ENCODE data around the gene PRKAG2. TPM values are rescaled to one million over a fixed set of nuclear protein-coding genes. Genes with fewer than 3 reads are reported as not detected.
"Not testable (repeated sequence)": the region's sequence is repeated elsewhere in the genome, so short reads cannot be mapped to it uniquely, and the experiment has no call there.

PRKAG2 gene
- total and polyA plus RNA-seq, 2 donors = 37.9 to 71.6 TPM

GRCh38 chr7:151907115-151907514 lies 30.2 kb upstream of the PRKAG2 start:
- DNase-seq (ENCODE audit: extremely low spot score); H3K36me3 ChIP-seq (ENCODE audit: insufficient read depth): not testable (repeated sequence)

GRCh38 chr7:151905766-151906165 lies 28.9 kb upstream of the PRKAG2 start:
- H3K4me1 ChIP-seq (ENCODE audit: insufficient read depth) = no peaks in the 10 kb centered on the region
- H3K27ac ChIP-seq (ENCODE audit: low read depth) = no peak overlapping the region
- DNase-seq (ENCODE audit: extremely low spot score) = no peak
- no peaks in the 10 kb centered on the region for H3K36me3 ChIP-seq (ENCODE audit: insufficient read depth)
- 52% methylated on average over 5 of the region's 5 CpGs for whole genome bisulfite sequencing
- no peak overlapping the region for H3K4me3 ChIP-seq (ENCODE audit: low read depth, low read length)

More at GRCh38 chr7:151907115-151907514, 30.2 kb upstream of the PRKAG2 start:
- not testable (repeated sequence) for H3K27ac ChIP-seq (ENCODE audit: low read depth); H3K4me1 ChIP-seq (ENCODE audit: insufficient read depth); H3K4me3 ChIP-seq (ENCODE audit: low read depth, low read length)
- WGBS = 87% methylated on average over 3 of the region's 3 CpGs

GRCh38 chr7:151905353-151905752 lies 28.4 kb upstream of the PRKAG2 start:
- H3K27ac ChIP-seq (ENCODE audit: low read depth) = no peak overlapping the region
- 70% methylated on average over 9 of the region's 9 CpGs for WGBS
- no peaks in the 10 kb centered on the region for H3K36me3 ChIP-seq (ENCODE audit: insufficient read depth)
- H3K4me1 ChIP-seq (ENCODE audit: insufficient read depth) = no peaks in the 10 kb centered on the region
- no peak for DNase-seq (ENCODE audit: extremely low spot score)
- no peak overlapping the region for H3K4me3 ChIP-seq (ENCODE audit: low read depth, low read length)

GRCh38 chr7:151904270-151904669 lies 27.4 kb upstream of the PRKAG2 start:
- H3K36me3 ChIP-seq (ENCODE audit: insufficient read depth) = no peaks in the 10 kb centered on the region
- no peak overlapping the region for H3K27ac ChIP-seq (ENCODE audit: low read depth)
- DNase-seq (ENCODE audit: extremely low spot score) = no peak
- no peak overlapping the region for H3K4me3 ChIP-seq (ENCODE audit: low read depth, low read length)
- H3K4me1 ChIP-seq (ENCODE audit: insufficient read depth) = no peaks in the 10 kb centered on the region
- WGBS = 88% methylated on average over 7 of the region's 7 CpGs

GRCh38 chr7:151903249-151904032 lies 26.5 kb upstream of the PRKAG2 start:
- 69% methylated on average over 9 of the region's 9 CpGs for WGBS
- H3K4me3 ChIP-seq (ENCODE audit: low read depth, low read length) = no peak overlapping the region
- no peak for DNase-seq (ENCODE audit: extremely low spot score)
- no peaks in the 10 kb centered on the region for H3K36me3 ChIP-seq (ENCODE audit: insufficient read depth)
- H3K4me1 ChIP-seq (ENCODE audit: insufficient read depth) = no peaks in the 10 kb centered on the region
- H3K27ac ChIP-seq (ENCODE audit: low read depth) = no peak overlapping the region

- no peak for DNase-seq (ENCODE audit: extremely low spot score)
- no peaks in the 10 kb centered on the region for H3K4me1 ChIP-seq (ENCODE audit: insufficient read depth)
- WGBS = 65% methylated on average over 17 of the region's 17 CpGs
- H3K27ac ChIP-seq (ENCODE audit: low read depth) = no peak overlapping the region
- no peak overlapping the region for H3K4me3 ChIP-seq (ENCODE audit: low read depth, low read length)
- no peaks in the 10 kb centered on the region for H3K36me3 ChIP-seq (ENCODE audit: insufficient read depth)
Measured at GRCh38 chr7:151902311-151902710, 25.4 kb upstream of the PRKAG2 start.

- DNase-seq (ENCODE audit: extremely low spot score) = no peak
- WGBS = 91% methylated on average over 5 of the region's 5 CpGs
- no peaks in the 10 kb centered on the region for H3K36me3 ChIP-seq (ENCODE audit: insufficient read depth)
- no peak overlapping the region for H3K4me3 ChIP-seq (ENCODE audit: low read depth, low read length)
- H3K27ac ChIP-seq (ENCODE audit: low read depth) = no peak overlapping the region
- H3K4me1 ChIP-seq (ENCODE audit: insufficient read depth) = no peaks in the 10 kb centered on the region
Measured at GRCh38 chr7:151901828-151902227, 24.9 kb upstream of the PRKAG2 start.

GRCh38 chr7:151900986-151901621 lies 24.2 kb upstream of the PRKAG2 start:
- H3K27ac ChIP-seq (ENCODE audit: low read depth) = no peak overlapping the region
- 55% methylated on average over 17 of the region's 17 CpGs for WGBS
- H3K4me1 ChIP-seq (ENCODE audit: insufficient read depth) = no peaks in the 10 kb centered on the region
- no peaks in the 10 kb centered on the region for H3K36me3 ChIP-seq (ENCODE audit: insufficient read depth)
- H3K4me3 ChIP-seq (ENCODE audit: low read depth, low read length) = no peak overlapping the region
- no peak for DNase-seq (ENCODE audit: extremely low spot score)

- Histone ChIP-seq H3K4me3 (ENCODE audit: low read depth, low read length) (no peak overlapping the region), H3K4me1 (ENCODE audit: insufficient read depth) (no peaks in the 10 kb centered on the region), H3K27ac (ENCODE audit: low read depth) (no peak overlapping the region), H3K36me3 (ENCODE audit: insufficient read depth) (no peaks in the 10 kb centered on the region)
- whole genome bisulfite sequencing = 68% methylated on average over 5 of the region's 5 CpGs
- DNase-seq (ENCODE audit: extremely low spot score) = no peak
Measured at GRCh38 chr7:151900591-151900985, 23.7 kb upstream of the PRKAG2 start.

- Histone ChIP-seq H3K4me3 (ENCODE audit: low read depth, low read length) (no peak overlapping the region), H3K4me1 (ENCODE audit: insufficient read depth) (no peaks in the 10 kb centered on the region), H3K36me3 (ENCODE audit: insufficient read depth) (no peaks in the 10 kb centered on the region), H3K27ac (ENCODE audit: low read depth) (no peak overlapping the region)
- DNase-seq (ENCODE audit: extremely low spot score) = no peak
- WGBS = 89% methylated on average over 18 of the region's 18 CpGs
Measured at GRCh38 chr7:151899513-151900360, 22.8 kb upstream of the PRKAG2 start.

GRCh38 chr7:151897951-151898686 lies 21.2 kb upstream of the PRKAG2 start:
- WGBS = 81% methylated on average over 18 of the region's 18 CpGs
- Histone ChIP-seq H3K27ac (ENCODE audit: low read depth) (no peak overlapping the region), H3K4me3 (ENCODE audit: low read depth, low read length) (no peak overlapping the region), H3K4me1 (ENCODE audit: insufficient read depth) (no peaks in the 10 kb centered on the region), H3K36me3 (ENCODE audit: insufficient read depth) (no peaks in the 10 kb centered on the region)
- no peak for DNase-seq (ENCODE audit: extremely low spot score)

GRCh38 chr7:151897161-151897731 lies 20.3 kb upstream of the PRKAG2 start:
- Histone ChIP-seq H3K27ac (ENCODE audit: low read depth) (no peak overlapping the region), H3K36me3 (ENCODE audit: insufficient read depth) (no peaks in the 10 kb centered on the region), H3K4me3 (ENCODE audit: low read depth, low read length) (no peak overlapping the region), H3K4me1 (ENCODE audit: insufficient read depth) (no peaks in the 10 kb centered on the region)
- 25% methylated on average over 16 of the region's 16 CpGs for WGBS
- DNase-seq (ENCODE audit: extremely low spot score) = no peak

- no peak overlapping the region for H3K27ac ChIP-seq (ENCODE audit: low read depth)
- no peaks in the 10 kb centered on the region for H3K36me3 ChIP-seq (ENCODE audit: insufficient read depth)
- no peak for DNase-seq (ENCODE audit: extremely low spot score)
- no peak overlapping the region for H3K4me3 ChIP-seq (ENCODE audit: low read depth, low read length)
- WGBS = 83% methylated on average over 7 of the region's 7 CpGs
- no peaks in the 10 kb centered on the region for H3K4me1 ChIP-seq (ENCODE audit: insufficient read depth)
Measured at GRCh38 chr7:151896486-151896885, 19.6 kb upstream of the PRKAG2 start.
